WTC11 (cell line): ENCODE data around the gene HYOU1. TPM values are rescaled to one million over a fixed set of nuclear protein-coding genes. Genes with fewer than 3 reads are reported as not detected.

Source experiments
- ATAC-seq: fragments of 200-7000 bp; cut with Tn5 transposase; 2 replicates; pipeline ENCODE4 v1.10.0; 2021; ENCODE audit warnings: mild to moderate bottlenecking, moderate library complexity
- CTCF ChIA-PET: fragments of 300-600 bp; sonication (Branson Sonifier 250); formaldehyde crosslinking; loops from one replicate; lab custom pipeline; 2021; ENCODE audit warnings: antibody characterized with exemption; lab: Charles Lee
- POLR2A ChIA-PET: fragments of 350-600 bp; sonication (Branson Sonifier 250); formaldehyde crosslinking; loops from one replicate; lab custom pipeline; 2021; ENCODE audit warnings: antibody characterized with exemption; lab: Charles Lee
- DNase-seq: peaks from one replicate; pipeline ENCODE4 v3.0.0; 2021; ENCODE audit warnings: low spot score
- H3K27ac Mint-ChIP-seq: 2 replicates; pipeline ENCODE4 v1.8.0; 2021; ENCODE audit warnings: mixed read lengths
- H3K27me3 Mint-ChIP-seq: 2 replicates; pipeline ENCODE4 v1.8.0; 2021; ENCODE audit warnings: low read depth, mild to moderate bottlenecking, moderate library complexity, mixed read lengths
- H3K36me3 Mint-ChIP-seq: 2 replicates; pipeline ENCODE4 v1.8.0; 2021; ENCODE audit warnings: mixed read lengths
- H3K4me1 Mint-ChIP-seq: 2 replicates; pipeline ENCODE4 v1.8.0; 2022; ENCODE audit warnings: mixed read lengths
- H3K4me3 Mint-ChIP-seq: 2 replicates; pipeline ENCODE4 v1.8.0; 2021; ENCODE audit warnings: mild to moderate bottlenecking, moderate library complexity, mixed read lengths
- H3K9me3 Mint-ChIP-seq: 2 replicates; pipeline ENCODE4 v1.8.0; 2021; ENCODE audit warnings: mixed read lengths
- ATF6 ChIP-seq: sonication (generic); formaldehyde crosslinking; IDR thresholded peaks from 2 replicates; pipeline ENCODE4 v1.8.1; 2023; ENCODE audit warnings: mild to moderate bottlenecking, missing genetic modification reagents
- ELF4 ChIP-seq: sonication (generic); formaldehyde crosslinking; IDR thresholded peaks from 2 replicates; pipeline ENCODE4 v1.8.1; 2022; ENCODE audit warnings: low read depth, mild to moderate bottlenecking, moderate library complexity, missing genetic modification reagents
- FOXP1 ChIP-seq: sonication (generic); formaldehyde crosslinking; IDR thresholded peaks from 2 replicates; pipeline ENCODE4 v1.8.0; 2022; ENCODE audit warnings: missing genetic modification reagents, mild to moderate bottlenecking, moderate library complexity, borderline replicate concordance
- HMGXB4 ChIP-seq: sonication (generic); formaldehyde crosslinking; IDR thresholded peaks from 2 replicates; pipeline ENCODE4 v1.8.1; 2023; ENCODE audit warnings: mild to moderate bottlenecking, moderate library complexity, missing genetic modification reagents
- JAZF1 ChIP-seq: fragments of 250-450 bp; sonication (Bioruptor Pico); IDR thresholded peaks from 2 replicates; pipeline ENCODE4 v1.9.0; 2021; ENCODE audit warnings: moderate library complexity, mild to moderate bottlenecking, inconsistent platforms
- JUN ChIP-seq: sonication (generic); formaldehyde crosslinking; IDR thresholded peaks from 2 replicates; pipeline ENCODE4 v1.8.0; 2023; ENCODE audit warnings: mild to moderate bottlenecking, missing genetic modification reagents
- KAT7 ChIP-seq: sonication (generic); formaldehyde crosslinking; IDR thresholded peaks from 2 replicates; pipeline ENCODE4 v1.8.1; 2023; ENCODE audit warnings: missing genetic modification reagents, mild to moderate bottlenecking, borderline replicate concordance
- MYBL2 ChIP-seq: sonication (generic); formaldehyde crosslinking; IDR thresholded peaks from 2 replicates; pipeline ENCODE4 v1.8.1; 2023; ENCODE audit warnings: mild to moderate bottlenecking, moderate library complexity, missing genetic modification reagents
- NR1H2 ChIP-seq: sonication (generic); formaldehyde crosslinking; IDR thresholded peaks from 2 replicates; pipeline ENCODE4 v1.9.0; 2021; ENCODE audit warnings: mild to moderate bottlenecking, moderate library complexity, missing genetic modification reagents
- PRRX2 ChIP-seq: fragments of 250-450 bp; sonication (Bioruptor Pico); IDR thresholded peaks from 2 replicates; pipeline ENCODE4 v1.8.0; 2021; ENCODE audit warnings: mild to moderate bottlenecking
- SMAD4 ChIP-seq: sonication (generic); formaldehyde crosslinking; IDR thresholded peaks from 2 replicates; pipeline ENCODE4 v1.8.0; 2022; ENCODE audit warnings: mild to moderate bottlenecking, missing genetic modification reagents
- total RNA-seq: library from RNA; stranded (reverse); gene quantifications from 3 replicates; pipeline ENCODE4 v1.2.3, GENCODE V29; 2021
- TF ChIP-seq, protein P1 (sequence below): sonication (generic); formaldehyde crosslinking; IDR thresholded peaks from 2 replicates; pipeline ENCODE4 v1.8.1; 2022; ENCODE audit warnings: mild to moderate bottlenecking, missing genetic modification reagents, moderate library complexity, borderline replicate concordance
- TF ChIP-seq, protein P2 (sequence below): fragments of 250-450 bp; sonication (Bioruptor Pico); IDR thresholded peaks from 2 replicates; pipeline ENCODE4 v1.9.0; 2021; ENCODE audit warnings: moderate library complexity, mild to moderate bottlenecking, inconsistent platforms, borderline replicate concordance
- TF ChIP-seq, protein P3 (sequence below): sonication (generic); formaldehyde crosslinking; conservative IDR thresholded peaks from 2 replicates; pipeline ENCODE4 v1.8.1; 2022; ENCODE audit warnings: mild to moderate bottlenecking, missing genetic modification reagents

The HYOU1 gene
- total RNA-seq, 1 experiment from 2014 or later = 276 TPM

GRCh38 chr11:119095066-119095880 lies 38.3 kb upstream of the HYOU1 start (continued):
- 0 out of 2 replicates have a peak, but pooled peaks have one; percentile 40 for TF ChIP-seq ATF6 (CRISPR knock-in tag)
- peak; percentile 92; the same call in 1 of the 2 replicates for TF ChIP-seq PRRX2
- TF ChIP-seq, protein P1, sequence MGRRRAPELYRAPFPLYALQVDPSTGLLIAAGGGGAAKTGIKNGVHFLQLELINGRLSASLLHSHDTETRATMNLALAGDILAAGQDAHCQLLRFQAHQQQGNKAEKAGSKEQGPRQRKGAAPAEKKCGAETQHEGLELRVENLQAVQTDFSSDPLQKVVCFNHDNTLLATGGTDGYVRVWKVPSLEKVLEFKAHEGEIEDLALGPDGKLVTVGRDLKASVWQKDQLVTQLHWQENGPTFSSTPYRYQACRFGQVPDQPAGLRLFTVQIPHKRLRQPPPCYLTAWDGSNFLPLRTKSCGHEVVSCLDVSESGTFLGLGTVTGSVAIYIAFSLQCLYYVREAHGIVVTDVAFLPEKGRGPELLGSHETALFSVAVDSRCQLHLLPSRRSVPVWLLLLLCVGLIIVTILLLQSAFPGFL (CRISPR knock-in tag) = no peak; the same call in 1 of the 2 replicates
- TF ChIP-seq NR1H2 = 0 out of 2 replicates have a peak, but pooled peaks have one; percentile 36
- TF ChIP-seq JAZF1 (CRISPR knock-in tag) = no peak
- TF ChIP-seq KAT7 (CRISPR knock-in tag) = no peak
- TF ChIP-seq, protein P2, sequence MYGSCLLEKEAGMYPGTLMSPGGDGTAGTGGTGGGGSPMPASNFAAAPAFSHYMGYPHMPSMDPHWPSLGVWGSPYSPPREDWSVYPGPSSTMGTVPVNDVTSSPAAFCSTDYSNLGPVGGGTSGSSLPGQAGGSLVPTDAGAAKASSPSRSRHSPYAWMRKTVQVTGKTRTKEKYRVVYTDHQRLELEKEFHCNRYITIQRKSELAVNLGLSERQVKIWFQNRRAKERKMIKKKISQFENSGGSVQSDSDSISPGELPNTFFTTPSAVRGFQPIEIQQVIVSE = no peak
- TF ChIP-seq ELF4 = no peak
- TF ChIP-seq FOXP1 (CRISPR knock-in tag) = peak; percentile 93
- TF ChIP-seq, protein P3, sequence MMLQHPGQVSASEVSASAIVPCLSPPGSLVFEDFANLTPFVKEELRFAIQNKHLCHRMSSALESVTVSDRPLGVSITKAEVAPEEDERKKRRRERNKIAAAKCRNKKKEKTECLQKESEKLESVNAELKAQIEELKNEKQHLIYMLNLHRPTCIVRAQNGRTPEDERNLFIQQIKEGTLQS (CRISPR knock-in tag) = no peak
- TF ChIP-seq JUN = no peak; the same call in none of the 2 replicates
- peak; percentile 99 for TF ChIP-seq MYBL2 (CRISPR knock-in tag)

GRCh38 chr11:119094816-119095065 lies 37.7 kb upstream of the HYOU1 start:
- Mint-ChIP-seq H3K36me3 (peaks cover 51% of the 10 kb centered on the region), H3K27me3 (no peaks in the 10 kb centered on the region), H3K27ac (peak overlapping the region; percentile 68), H3K4me3 (peak overlapping the region; percentile 94), H3K4me1 (peaks cover 24% of the 10 kb centered on the region), H3K9me3 (no peaks in the 10 kb centered on the region)
- POLR2A ChIA-PET = interaction anchor here (0.6 to 2.6 kb wide), 6 partner anchors 10 to 102 kb away, joined by 3 to 12 read pairs (median 4); partner anchors contain the start of genes C2CD2L, HMBS and VPS11
- ATAC-seq (peak; percentile 14), DNase-seq (peak; percentile 74)
- CTCF ChIA-PET = interaction anchor here (0.6 to 2.1 kb wide), 5 partner anchors 29 to 246 kb away, joined by 3 to 8 read pairs (median 4); partner anchors contain the start of gene C1QTNF5
- no peak for TF ChIP-seq JAZF1 (CRISPR knock-in tag)
- TF ChIP-seq KAT7 (CRISPR knock-in tag) = no peak
- TF ChIP-seq HMGXB4 (CRISPR knock-in tag) = peak; percentile 96
- TF ChIP-seq SMAD4 = 0 out of 2 replicates have a peak, but pooled peaks have one; percentile 26
